Right lung (tissue), 5 donors: ENCODE measurements around the gene OR10K2. TPM values are rescaled to one million over a fixed set of nuclear protein-coding genes. Genes with fewer than 3 reads are reported as not detected.

Experiments
- DNase-seq, 2 donors: peaks; one replicate each; pipeline ENCODE4 v3.0.0-alpha.2; 2013
- polyA plus RNA-seq, 5 donors: library from polyadenylated mRNA; unstranded; fragments of 120-200 nt; gene quantifications; one replicate each; pipeline versions ENCODE4 v1.2.1 to v1.2.3, GENCODE V29; 2013; ENCODE audit warnings: inconsistent platforms in 1 of 5, low replicate concordance in 1 of 5; ENCODE audit not compliant: insufficient read length in 5 of 5, insufficient read depth in 1 of 5

Gene OR10K2
- polyA plus RNA-seq, 5 donors, result 0.08 TPM; not detected in 4

DNA sequence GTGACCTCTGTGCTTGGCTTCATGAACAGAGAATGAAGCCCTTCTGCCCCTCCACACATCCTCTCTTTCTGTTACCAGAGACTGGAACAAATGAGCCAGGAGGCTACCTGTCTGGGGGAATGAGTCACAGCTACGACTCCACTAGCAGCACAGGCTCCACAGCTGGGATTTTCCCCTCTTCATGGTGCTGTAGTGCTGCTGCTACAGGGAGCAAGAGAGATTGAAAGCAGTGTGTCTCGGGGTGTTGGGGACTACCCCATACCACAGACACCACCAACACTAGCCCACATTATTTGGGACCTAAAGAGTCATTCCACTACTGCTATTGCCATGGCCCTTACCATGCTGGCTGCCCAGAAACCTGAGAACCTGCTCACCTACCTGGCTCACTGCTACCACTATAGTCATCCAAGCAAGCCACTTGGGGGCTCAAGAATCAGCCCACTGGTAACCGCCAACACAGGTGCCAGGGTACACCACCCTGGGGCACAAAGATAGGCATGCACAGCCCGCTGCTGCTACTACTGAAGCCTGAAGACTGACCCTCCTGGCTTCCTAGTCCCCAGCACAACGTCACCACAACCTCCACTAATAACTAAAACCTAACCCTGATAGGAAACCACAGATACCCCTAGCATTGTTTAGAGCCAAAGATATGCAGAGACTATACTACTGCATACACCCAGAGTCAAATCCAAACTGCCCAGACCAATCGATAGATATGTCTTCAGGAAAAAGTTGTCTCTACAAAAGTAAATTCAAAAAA is 54.7 kb downstream of the OR10K2 start:
- DNase-seq, result no peak

Other genes with a start within 250 kb of the OR10K2 start
- 1 to 10 TPM; 1.2 to 2.2 (median 1.5) TPM for gene CD1D, start 245.3 kb downstream of the OR10K2 start, polyA plus RNA-seq
- not detected for gene CD1A, start 171.8 kb downstream of the OR10K2 start, polyA plus RNA-seq
- 1 to 10 TPM; 1.4 to 3.6 (median 1.6) TPM for gene CD1C, start 136.3 kb downstream of the OR10K2 start, polyA plus RNA-seq
- not detected for gene CD1B, start 94.7 kb downstream of the OR10K2 start, polyA plus RNA-seq
- gene CD1E, start 72.3 kb downstream of the OR10K2 start, polyA plus RNA-seq, result under 1 TPM in 3 of 5 donors, not detected in 2; 0.16 to 0.31 (median 0.22) TPM
- gene OR10T2, start 26.8 kb downstream of the OR10K2 start, polyA plus RNA-seq, result not detected
- under 1 TPM in 1 of 5 donors, not detected in 4; 0.04 TPM for gene OR10K1, start 35.6 kb upstream of the OR10K2 start, polyA plus RNA-seq
- gene OR10R2, start 46.0 kb upstream of the OR10K2 start, polyA plus RNA-seq, result not detected
- gene OR6Y1, start 128.2 kb upstream of the OR10K2 start, polyA plus RNA-seq, result under 1 TPM in 1 of 5 donors, not detected in 4; 0.13 TPM
- not detected for gene OR6P1, start 144.3 kb upstream of the OR10K2 start, polyA plus RNA-seq
- not detected for gene OR10X1, start 153.7 kb upstream of the OR10K2 start, polyA plus RNA-seq
- under 1 TPM; 0.19 to 0.70 (median 0.29) TPM for gene OR10Z1, start 179.0 kb upstream of the OR10K2 start, polyA plus RNA-seq